Amniotic stem cell (primary cell): ENCODE measurements around the gene SLC6A19.

ENCODE experiments used
- DNase-seq: peaks from one replicate; lab custom pipeline; 2025; lab: John Stamatoyannopoulos, UW

The SLC6A19 gene

GRCh38 chr5:1245905-1246576 is 44.6 kb downstream of the SLC6A19 start:
- no peak for DNase-seq

GRCh38 chr5:1246711-1247431 is 45.5 kb downstream of the SLC6A19 start:
- DNase-seq, result no peak

GRCh38 chr5:1247811-1248210 is 46.4 kb downstream of the SLC6A19 start:
- no peak for DNase-seq

- DNase-seq, result no peak
These were observed 48.2 kb downstream of the SLC6A19 start for GRCh38 chr5:1249366-1250280.

- no peak for DNase-seq
These were observed 50.5 kb downstream of the SLC6A19 start for GRCh38 chr5:1251678-1252580.

GRCh38 chr5:1252681-1253080 is 51.3 kb downstream of the SLC6A19 start:
- no peak for DNase-seq

- DNase-seq, result no peak
These were observed 52.2 kb downstream of the SLC6A19 start for GRCh38 chr5:1253456-1254105.

- no peak for DNase-seq
These were observed 52.8 kb downstream of the SLC6A19 start for GRCh38 chr5:1254196-1254595.

GRCh38 chr5:1255081-1255561 is 53.7 kb downstream of the SLC6A19 start:
- no peak for DNase-seq

- DNase-seq, result no peak
These were observed 55.4 kb downstream of the SLC6A19 start for GRCh38 chr5:1256776-1257175.

- no peak for DNase-seq
These were observed 56.0 kb downstream of the SLC6A19 start for GRCh38 chr5:1257363-1257762.

- DNase-seq, result no peak
These were observed 56.4 kb downstream of the SLC6A19 start for GRCh38 chr5:1257841-1258240.

- no peak for DNase-seq
These were observed 58.5 kb downstream of the SLC6A19 start for GRCh38 chr5:1259806-1260480.

GRCh38 chr5:1261643-1262042 is 60.2 kb downstream of the SLC6A19 start:
- DNase-seq, result no peak

- no peak for DNase-seq
These were observed 61.0 kb downstream of the SLC6A19 start for GRCh38 chr5:1262381-1262780.

GRCh38 chr5:1264211-1264610 is 62.8 kb downstream of the SLC6A19 start:
- no peak for DNase-seq

GRCh38 chr5:1265026-1265425 is 63.6 kb downstream of the SLC6A19 start:
- no peak for DNase-seq

GRCh38 chr5:1265461-1266455 is 64.4 kb downstream of the SLC6A19 start:
- no peak for DNase-seq

GRCh38 chr5:1266791-1267190 is 65.4 kb downstream of the SLC6A19 start:
- DNase-seq, result no peak
